ENCODE measurements around the gene COG2. TPM values are rescaled to one million over a fixed set of nuclear protein-coding genes. Genes with fewer than 3 reads are reported as not detected.

The COG2 gene
- total and polyA plus RNA-seq, 10 donors = 13.1 to 41.6 (median 29.4) TPM

GRCh38 chr1:230612651-230613050 lies 29.6 kb upstream of the COG2 start:
- no peak overlapping the region for H3K4me3 ChIP-seq
- DNase-seq = no peak
- H3K27ac ChIP-seq = no peak overlapping the region
- WGBS, 5 donors = 83 to 90% (median 86%) methylated on average over 1 of the region's 1 CpG
- no peaks in the 10 kb centered on the region for H3K4me1 ChIP-seq
- no peak for TF ChIP-seq CTCF (IDR thresholded peaks at IDR 0.05 in 8 of 11, conservative IDR thresholded peaks at IDR 0.05 in 3 of 11)
- no peak for TF ChIP-seq POLR2AphosphoS5 (IDR thresholded peaks at IDR 0.05)
- no peak for TF ChIP-seq POLR2A (IDR thresholded peaks at IDR 0.05)
- intact Hi-C loops (cut with DNase I; ENCODE audit: low total_unique reads) = no loop called here
- no peaks in the 10 kb centered on the region for H3K36me3 ChIP-seq
- H3K9me3 ChIP-seq = no peaks in the 10 kb centered on the region
- H3K27me3 ChIP-seq (replicated peaks in 1 of 7) = peaks cover 0 to 27% (median 0%) of the 10 kb centered on the region in 7 donors

GRCh38 chr1:230614121-230614520 lies 28.2 kb upstream of the COG2 start:
- no peaks in the 10 kb centered on the region for H3K9me3 ChIP-seq
- TF ChIP-seq POLR2A (IDR thresholded peaks at IDR 0.05) (no peak), CTCF (IDR thresholded peaks at IDR 0.05 in 8 of 11, conservative IDR thresholded peaks at IDR 0.05 in 3 of 11) (no peak), POLR2AphosphoS5 (IDR thresholded peaks at IDR 0.05) (no peak)
- H3K36me3 ChIP-seq = no peaks in the 10 kb centered on the region
- H3K27ac ChIP-seq = no peak overlapping the region
- no peak for DNase-seq
- no peaks in the 10 kb centered on the region for H3K4me1 ChIP-seq
- WGBS, 5 donors = 87 to 93% (median 88%) methylated on average over 3 of the region's 3 CpGs
- no peak overlapping the region for H3K4me3 ChIP-seq
- intact Hi-C loops (cut with DNase I; ENCODE audit: low total_unique reads) = no loop called here
- peaks cover 0 to 36% (median 0%) of the 10 kb centered on the region in 7 donors for H3K27me3 ChIP-seq (replicated peaks in 1 of 7)

- peaks cover 0 to 29% (median 0%) of the 10 kb centered on the region in 7 donors for H3K27me3 ChIP-seq (replicated peaks in 1 of 7)
- intact Hi-C loops (cut with DNase I; ENCODE audit: low total_unique reads) = no loop called here
- no peak for TF ChIP-seq POLR2A (IDR thresholded peaks at IDR 0.05)
- no peak for TF ChIP-seq CTCF (IDR thresholded peaks at IDR 0.05 in 8 of 11, conservative IDR thresholded peaks at IDR 0.05 in 3 of 11)
- no peak for TF ChIP-seq POLR2AphosphoS5 (IDR thresholded peaks at IDR 0.05)
- no peaks in the 10 kb centered on the region for H3K4me1 ChIP-seq
- WGBS, 5 donors = 80 to 88% (median 86%) methylated on average over 2 of the region's 2 CpGs
- H3K9me3 ChIP-seq = no peaks in the 10 kb centered on the region
- no peaks in the 10 kb centered on the region for H3K36me3 ChIP-seq
- H3K27ac ChIP-seq = no peak overlapping the region
- DNase-seq = no peak
- no peak overlapping the region for H3K4me3 ChIP-seq
Measured at GRCh38 chr1:230618537-230618936, 23.7 kb upstream of the COG2 start.

GRCh38 chr1:230620649-230621323 lies 21.5 kb upstream of the COG2 start:
- H3K4me1 ChIP-seq = no peaks in the 10 kb centered on the region
- no peak overlapping the region for H3K4me3 ChIP-seq
- H3K9me3 ChIP-seq = no peaks in the 10 kb centered on the region
- peak overlapping the region in 1 of 8 donors; percentile 14 for H3K27ac ChIP-seq
- 79 to 96% (median 87%) methylated on average over 3 of the region's 3 CpGs for WGBS, 5 donors
- TF ChIP-seq POLR2AphosphoS5 (IDR thresholded peaks at IDR 0.05) (no peak), CTCF (IDR thresholded peaks at IDR 0.05 in 8 of 11, conservative IDR thresholded peaks at IDR 0.05 in 3 of 11) (no peak)
- H3K36me3 ChIP-seq = no peaks in the 10 kb centered on the region
- no peak for DNase-seq
- peaks cover 0 to 29% (median 0%) of the 10 kb centered on the region in 7 donors for H3K27me3 ChIP-seq (replicated peaks in 1 of 7)
- intact Hi-C loops (cut with DNase I; ENCODE audit: low total_unique reads) = no loop called here

Data from spleen (tissue), 11 donors.